ENCODE data around the gene CACTIN.

Gene CACTIN

DNA sequence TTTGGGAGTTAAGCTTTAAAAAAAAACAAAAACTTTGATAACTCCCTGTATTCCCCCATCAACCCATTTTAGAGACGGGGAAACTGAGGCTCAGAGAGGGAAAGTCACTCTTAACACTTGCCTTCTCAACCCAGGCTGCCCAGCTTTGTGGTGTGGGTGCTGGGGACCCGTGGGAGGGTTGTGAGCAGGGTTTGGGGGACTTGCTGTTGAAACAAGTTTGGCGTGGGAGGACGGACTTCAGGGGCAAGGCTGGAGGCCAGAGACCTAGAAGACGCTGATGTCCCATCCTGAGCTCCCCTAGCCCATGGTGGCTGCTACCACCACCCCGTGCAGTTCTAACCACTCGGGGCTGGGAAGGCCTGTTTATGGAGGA is 747 bp upstream of the CACTIN start:
- TF ChIP-seq TAF1 (IDR thresholded peaks at IDR 0.05; ENCODE audit: borderline replicate concordance, insufficient read depth, low read length) (no peak), FOXP2 (optimal IDR thresholded peaks at IDR 0.05; ENCODE audit: borderline replicate concordance, extremely low read depth, extremely low read length, insufficient read depth) (no peak), SIN3A (IDR thresholded peaks at IDR 0.05; ENCODE audit: borderline replicate concordance, insufficient read depth, low read length) (no peak), POLR2AphosphoS5 (IDR thresholded peaks at IDR 0.05; ENCODE audit: low read depth, low read length) (no peak)
- TF ChIP-seq, protein P1, sequence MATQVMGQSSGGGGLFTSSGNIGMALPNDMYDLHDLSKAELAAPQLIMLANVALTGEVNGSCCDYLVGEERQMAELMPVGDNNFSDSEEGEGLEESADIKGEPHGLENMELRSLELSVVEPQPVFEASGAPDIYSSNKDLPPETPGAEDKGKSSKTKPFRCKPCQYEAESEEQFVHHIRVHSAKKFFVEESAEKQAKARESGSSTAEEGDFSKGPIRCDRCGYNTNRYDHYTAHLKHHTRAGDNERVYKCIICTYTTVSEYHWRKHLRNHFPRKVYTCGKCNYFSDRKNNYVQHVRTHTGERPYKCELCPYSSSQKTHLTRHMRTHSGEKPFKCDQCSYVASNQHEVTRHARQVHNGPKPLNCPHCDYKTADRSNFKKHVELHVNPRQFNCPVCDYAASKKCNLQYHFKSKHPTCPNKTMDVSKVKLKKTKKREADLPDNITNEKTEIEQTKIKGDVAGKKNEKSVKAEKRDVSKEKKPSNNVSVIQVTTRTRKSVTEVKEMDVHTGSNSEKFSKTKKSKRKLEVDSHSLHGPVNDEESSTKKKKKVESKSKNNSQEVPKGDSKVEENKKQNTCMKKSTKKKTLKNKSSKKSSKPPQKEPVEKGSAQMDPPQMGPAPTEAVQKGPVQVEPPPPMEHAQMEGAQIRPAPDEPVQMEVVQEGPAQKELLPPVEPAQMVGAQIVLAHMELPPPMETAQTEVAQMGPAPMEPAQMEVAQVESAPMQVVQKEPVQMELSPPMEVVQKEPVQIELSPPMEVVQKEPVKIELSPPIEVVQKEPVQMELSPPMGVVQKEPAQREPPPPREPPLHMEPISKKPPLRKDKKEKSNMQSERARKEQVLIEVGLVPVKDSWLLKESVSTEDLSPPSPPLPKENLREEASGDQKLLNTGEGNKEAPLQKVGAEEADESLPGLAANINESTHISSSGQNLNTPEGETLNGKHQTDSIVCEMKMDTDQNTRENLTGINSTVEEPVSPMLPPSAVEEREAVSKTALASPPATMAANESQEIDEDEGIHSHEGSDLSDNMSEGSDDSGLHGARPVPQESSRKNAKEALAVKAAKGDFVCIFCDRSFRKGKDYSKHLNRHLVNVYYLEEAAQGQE (IDR thresholded peaks at IDR 0.05; ENCODE audit: insufficient read depth in 1 of 2, low read depth in 2 of 2, low read length in 2 of 2): no peak

DNA sequence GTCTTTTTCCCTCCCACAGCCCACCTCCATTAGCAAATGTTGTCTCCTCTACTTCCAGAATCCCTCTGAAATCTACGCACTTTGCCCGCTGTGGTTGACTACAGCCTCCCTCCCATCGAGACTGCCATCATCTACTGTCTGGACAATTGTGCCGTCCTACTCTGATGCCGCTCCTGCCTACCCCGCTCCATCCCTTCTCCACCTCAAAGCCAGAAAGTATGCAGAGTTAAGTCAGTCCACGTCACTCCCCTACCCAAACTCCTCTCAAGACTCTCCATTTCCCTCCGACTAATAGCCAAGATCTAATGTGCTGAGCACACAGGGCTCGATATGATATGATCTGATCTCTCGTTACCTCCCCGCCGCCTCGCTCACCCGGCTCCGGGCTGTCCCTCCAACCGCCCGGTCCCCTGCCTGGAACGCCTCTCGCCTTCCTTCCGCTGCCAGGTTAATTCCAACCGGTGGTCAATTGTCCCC is 556 bp downstream of the CACTIN start:
- TF ChIP-seq FOXP2 (optimal IDR thresholded peaks at IDR 0.05; ENCODE audit: borderline replicate concordance, extremely low read depth, extremely low read length, insufficient read depth): no peak
- no peak for TF ChIP-seq SIN3A (IDR thresholded peaks at IDR 0.05; ENCODE audit: borderline replicate concordance, insufficient read depth, low read length)
- TF ChIP-seq, protein P1 (IDR thresholded peaks at IDR 0.05; ENCODE audit: insufficient read depth in 1 of 2, low read depth in 2 of 2, low read length in 2 of 2): no peak
- TF ChIP-seq TAF1 (IDR thresholded peaks at IDR 0.05; ENCODE audit: borderline replicate concordance, insufficient read depth, low read length): no peak
- no peak for TF ChIP-seq POLR2AphosphoS5 (IDR thresholded peaks at IDR 0.05; ENCODE audit: low read depth, low read length)

DNA sequence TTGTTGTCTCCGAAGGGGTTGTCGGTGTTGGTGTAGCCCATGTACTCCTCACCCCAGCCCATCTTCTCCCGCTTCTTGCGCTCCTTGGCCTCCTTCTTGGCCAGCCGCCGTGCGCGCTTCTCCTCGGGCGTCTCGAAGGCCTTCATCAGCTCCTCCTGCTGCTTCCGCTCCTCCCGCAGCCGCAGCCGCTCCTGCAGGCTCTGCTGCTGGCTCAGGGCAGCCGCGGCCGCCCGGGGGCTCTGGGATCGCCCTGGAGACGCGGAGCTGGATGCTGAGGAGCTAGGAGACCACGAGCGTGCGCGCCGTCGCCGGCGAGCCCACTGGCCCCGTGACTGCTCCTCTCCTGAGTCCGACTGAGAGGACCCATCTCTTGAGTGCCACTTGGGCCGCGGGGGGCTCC is 2.9 kb downstream of the CACTIN start:
- no peak for TF ChIP-seq SIN3A (IDR thresholded peaks at IDR 0.05; ENCODE audit: borderline replicate concordance, insufficient read depth, low read length)
- no peak for TF ChIP-seq FOXP2 (optimal IDR thresholded peaks at IDR 0.05; ENCODE audit: borderline replicate concordance, extremely low read depth, extremely low read length, insufficient read depth)
- TF ChIP-seq, protein P1 (IDR thresholded peaks at IDR 0.05; ENCODE audit: insufficient read depth in 1 of 2, low read depth in 2 of 2, low read length in 2 of 2): no peak
- no peak for TF ChIP-seq TAF1 (IDR thresholded peaks at IDR 0.05; ENCODE audit: borderline replicate concordance, insufficient read depth, low read length)
- TF ChIP-seq POLR2AphosphoS5 (IDR thresholded peaks at IDR 0.05; ENCODE audit: low read depth, low read length): no peak

DNA sequence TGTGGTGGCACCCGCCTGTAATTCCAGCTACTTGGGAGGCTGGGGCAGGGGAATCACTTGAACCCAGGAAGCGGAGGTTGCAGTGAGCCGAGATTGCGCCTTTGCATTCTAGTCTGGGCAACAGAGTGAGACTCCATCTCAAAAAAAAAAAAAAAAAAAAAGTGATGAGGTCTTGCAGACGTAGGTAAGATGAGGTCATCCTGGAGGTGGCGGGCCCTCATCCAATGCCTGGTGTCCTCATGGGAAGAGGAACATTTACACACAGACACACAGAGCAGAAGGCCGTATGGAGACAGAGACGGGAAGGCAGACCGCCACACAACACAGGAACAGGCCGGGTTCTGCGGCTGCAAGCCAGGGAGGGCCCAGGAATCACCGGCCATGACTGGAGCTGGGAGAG is 4.4 kb downstream of the CACTIN start:
- TF ChIP-seq SIN3A (IDR thresholded peaks at IDR 0.05; ENCODE audit: borderline replicate concordance, insufficient read depth, low read length) (no peak), POLR2AphosphoS5 (IDR thresholded peaks at IDR 0.05; ENCODE audit: low read depth, low read length) (no peak), TAF1 (IDR thresholded peaks at IDR 0.05; ENCODE audit: borderline replicate concordance, insufficient read depth, low read length) (no peak), FOXP2 (optimal IDR thresholded peaks at IDR 0.05; ENCODE audit: borderline replicate concordance, extremely low read depth, extremely low read length, insufficient read depth) (no peak)
- TF ChIP-seq, protein P1 (IDR thresholded peaks at IDR 0.05; ENCODE audit: insufficient read depth in 1 of 2, low read depth in 2 of 2, low read length in 2 of 2): no peak

DNA sequence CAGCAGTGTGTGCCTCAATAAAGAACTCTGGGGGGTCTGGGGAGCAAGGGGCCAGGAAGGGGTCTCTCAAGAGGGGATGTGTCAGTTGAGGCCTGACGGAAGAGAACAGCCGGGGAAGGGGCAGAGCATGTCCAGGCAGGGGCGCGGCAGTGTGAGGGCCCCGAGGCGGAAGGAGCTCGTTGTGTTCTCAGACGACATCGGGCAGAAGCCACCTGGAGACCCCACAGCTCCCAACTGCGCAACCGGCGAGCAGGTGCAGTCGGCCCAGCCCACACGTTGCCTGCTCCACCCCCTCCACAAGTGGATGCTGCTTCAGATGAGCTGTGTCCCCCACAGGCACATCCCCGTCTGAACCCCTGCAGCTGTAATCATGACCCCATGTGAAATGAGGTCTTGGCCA is 4.9 kb downstream of the CACTIN start:
- TF ChIP-seq TAF1 (IDR thresholded peaks at IDR 0.05; ENCODE audit: borderline replicate concordance, insufficient read depth, low read length) (no peak), FOXP2 (optimal IDR thresholded peaks at IDR 0.05; ENCODE audit: borderline replicate concordance, extremely low read depth, extremely low read length, insufficient read depth) (no peak), POLR2AphosphoS5 (IDR thresholded peaks at IDR 0.05; ENCODE audit: low read depth, low read length) (no peak), SIN3A (IDR thresholded peaks at IDR 0.05; ENCODE audit: borderline replicate concordance, insufficient read depth, low read length) (no peak)
- TF ChIP-seq, protein P1 (IDR thresholded peaks at IDR 0.05; ENCODE audit: insufficient read depth in 1 of 2, low read depth in 2 of 2, low read length in 2 of 2): no peak
